Osteoblast (primary cell): ENCODE results near the gene SMAP2. TPM values are rescaled to one million over a fixed set of nuclear protein-coding genes. Genes with fewer than 3 reads are reported as not detected.

Experiments used
- DNase-seq: peaks from one replicate; pipeline ENCODE4 v3.0.0; 2011; ENCODE audit warnings: low spot score, mixed read lengths; ENCODE audit not compliant: insufficient read length; ENCODE audit errors: missing footprints
- H2AFZ ChIP-seq: 2 replicates; pipeline ENCODE4 v1.6.0; 2011; ENCODE audit warnings: mild to moderate bottlenecking, low read length
- H3K27ac ChIP-seq: 2 replicates; pipeline ENCODE4 v1.5.1; 2011; ENCODE audit warnings: mild to moderate bottlenecking, low read depth, low read length, moderate library complexity
- H3K27me3 ChIP-seq: 2 replicates; pipeline ENCODE4 v1.6.0; 2012; ENCODE audit warnings: mild to moderate bottlenecking, control low read depth, inconsistent platforms, low read length, moderate library complexity; ENCODE audit not compliant: insufficient read depth
- H3K36me3 ChIP-seq: 2 replicates; pipeline ENCODE4 v1.5.1; 2011; ENCODE audit warnings: mild to moderate bottlenecking, low read length, control low read depth, moderate library complexity; ENCODE audit not compliant: insufficient read depth
- H3K4me1 ChIP-seq: 2 replicates; pipeline ENCODE4 v1.5.1; 2011; ENCODE audit warnings: mild to moderate bottlenecking, low read length, control low read depth, moderate library complexity; ENCODE audit not compliant: insufficient read depth
- H3K4me2 ChIP-seq: 2 replicates; pipeline ENCODE4 v1.6.0; 2011; ENCODE audit warnings: mild to moderate bottlenecking, low read length; ENCODE audit not compliant: insufficient read depth
- H3K4me3 ChIP-seq: fragments of 200-600 bp; sonication (generic); 3 replicates; pipeline ENCODE4 v1.5.1; 2012; ENCODE audit warnings: mild to moderate bottlenecking, low read length, inconsistent platforms; ENCODE audit not compliant: insufficient read depth
- H3K79me2 ChIP-seq: 2 replicates; pipeline ENCODE4 v1.6.0; 2012; ENCODE audit warnings: mild to moderate bottlenecking, low read length, control low read depth, inconsistent platforms; ENCODE audit not compliant: insufficient read depth
- H3K9me3 ChIP-seq: 2 replicates; pipeline ENCODE4 v1.5.1; 2011; ENCODE audit warnings: low read depth, low read length, control low read depth
- H4K20me1 ChIP-seq: 2 replicates; pipeline ENCODE4 v1.6.0; 2012; ENCODE audit warnings: mild to moderate bottlenecking, low read length, control low read depth; ENCODE audit not compliant: insufficient read depth
- total RNA-seq: library from RNA; depleted of rRNA; stranded (reverse); fragments of >200 nt; gene quantifications from 2 replicates; pipeline ENCODE4 v1.2.3, GENCODE V29; 2012
- TF ChIP-seq, protein P1 (sequence below): IDR thresholded peaks from 2 replicates; pipeline ENCODE4 v1.5.1; 2011; ENCODE audit warnings: mild to moderate bottlenecking, low read depth, low read length, moderate library complexity; ENCODE audit errors: extremely low read depth

The SMAP2 gene
- total RNA-seq, 1 donor, result 20.3 TPM

DNA sequence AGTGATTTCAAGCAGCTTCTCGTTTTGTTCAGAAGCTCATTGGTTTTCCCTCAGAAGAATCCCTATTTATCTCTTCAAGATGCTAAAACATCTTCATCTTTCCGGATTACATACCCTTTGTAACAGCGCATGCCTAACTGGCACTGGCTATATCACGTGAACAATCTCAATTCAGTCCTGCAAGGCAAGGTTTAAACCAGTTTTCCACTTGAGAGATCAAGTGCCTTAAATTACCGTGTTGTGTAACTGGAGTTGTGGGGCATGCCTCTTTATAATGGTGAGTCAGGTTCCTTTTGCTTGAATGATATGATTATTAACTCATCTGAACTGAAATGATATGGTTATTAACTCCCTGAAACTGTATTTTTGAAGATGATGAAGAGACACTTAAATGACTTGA, 65.7 kb downstream of the SMAP2 start:
- no peak for DNase-seq
- Histone ChIP-seq H3K27ac (no peak overlapping the region), H3K9me3 (no peaks in the 10 kb centered on the region)

GRCh38 chr1:40449684-40450494, 76.4 kb downstream of the SMAP2 start, which contains the start of gene ZFP69B:
ZFP69B (plus strand) TSS chr1:40450476; CDS start chr1:40450962, 486 bp downstream.
- peak within 1 kb of the TSS; percentile 99 for H3K4me2 ChIP-seq
- peak within 1 kb of the TSS; percentile 92 for H2AFZ ChIP-seq
- no peaks in the 10 kb centered on the region for H4K20me1 ChIP-seq
- TF ChIP-seq, protein P1, sequence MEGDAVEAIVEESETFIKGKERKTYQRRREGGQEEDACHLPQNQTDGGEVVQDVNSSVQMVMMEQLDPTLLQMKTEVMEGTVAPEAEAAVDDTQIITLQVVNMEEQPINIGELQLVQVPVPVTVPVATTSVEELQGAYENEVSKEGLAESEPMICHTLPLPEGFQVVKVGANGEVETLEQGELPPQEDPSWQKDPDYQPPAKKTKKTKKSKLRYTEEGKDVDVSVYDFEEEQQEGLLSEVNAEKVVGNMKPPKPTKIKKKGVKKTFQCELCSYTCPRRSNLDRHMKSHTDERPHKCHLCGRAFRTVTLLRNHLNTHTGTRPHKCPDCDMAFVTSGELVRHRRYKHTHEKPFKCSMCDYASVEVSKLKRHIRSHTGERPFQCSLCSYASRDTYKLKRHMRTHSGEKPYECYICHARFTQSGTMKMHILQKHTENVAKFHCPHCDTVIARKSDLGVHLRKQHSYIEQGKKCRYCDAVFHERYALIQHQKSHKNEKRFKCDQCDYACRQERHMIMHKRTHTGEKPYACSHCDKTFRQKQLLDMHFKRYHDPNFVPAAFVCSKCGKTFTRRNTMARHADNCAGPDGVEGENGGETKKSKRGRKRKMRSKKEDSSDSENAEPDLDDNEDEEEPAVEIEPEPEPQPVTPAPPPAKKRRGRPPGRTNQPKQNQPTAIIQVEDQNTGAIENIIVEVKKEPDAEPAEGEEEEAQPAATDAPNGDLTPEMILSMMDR, result no peak
- H3K4me3 ChIP-seq, result peak within 1 kb of the TSS; percentile 82
- H3K36me3 ChIP-seq, result no peaks in the 10 kb centered on the region
- no peaks in the 10 kb centered on the region for H3K27me3 ChIP-seq
- H3K79me2 ChIP-seq, result no peaks in the 10 kb centered on the region
- peak within 1 kb of the TSS; percentile 82 for H3K27ac ChIP-seq
- H3K9me3 ChIP-seq, result peaks cover 11% of the 10 kb centered on the region
- peaks cover 9% of the 10 kb centered on the region for H3K4me1 ChIP-seq
- peak; percentile 98 for DNase-seq

More for the DNA sequence above, 65.7 kb downstream of the SMAP2 start:
- Histone ChIP-seq H3K27me3 (no peaks in the 10 kb centered on the region), H3K4me1 (peaks cover 10% of the 10 kb centered on the region), H4K20me1 (no peaks in the 10 kb centered on the region), H3K79me2 (no peaks in the 10 kb centered on the region), H3K4me3 (no peak overlapping the region), H3K36me3 (no peaks in the 10 kb centered on the region), H2AFZ (no peak overlapping the region), H3K4me2 (no peak overlapping the region)
- TF ChIP-seq, protein P1, result no peak

DNA sequence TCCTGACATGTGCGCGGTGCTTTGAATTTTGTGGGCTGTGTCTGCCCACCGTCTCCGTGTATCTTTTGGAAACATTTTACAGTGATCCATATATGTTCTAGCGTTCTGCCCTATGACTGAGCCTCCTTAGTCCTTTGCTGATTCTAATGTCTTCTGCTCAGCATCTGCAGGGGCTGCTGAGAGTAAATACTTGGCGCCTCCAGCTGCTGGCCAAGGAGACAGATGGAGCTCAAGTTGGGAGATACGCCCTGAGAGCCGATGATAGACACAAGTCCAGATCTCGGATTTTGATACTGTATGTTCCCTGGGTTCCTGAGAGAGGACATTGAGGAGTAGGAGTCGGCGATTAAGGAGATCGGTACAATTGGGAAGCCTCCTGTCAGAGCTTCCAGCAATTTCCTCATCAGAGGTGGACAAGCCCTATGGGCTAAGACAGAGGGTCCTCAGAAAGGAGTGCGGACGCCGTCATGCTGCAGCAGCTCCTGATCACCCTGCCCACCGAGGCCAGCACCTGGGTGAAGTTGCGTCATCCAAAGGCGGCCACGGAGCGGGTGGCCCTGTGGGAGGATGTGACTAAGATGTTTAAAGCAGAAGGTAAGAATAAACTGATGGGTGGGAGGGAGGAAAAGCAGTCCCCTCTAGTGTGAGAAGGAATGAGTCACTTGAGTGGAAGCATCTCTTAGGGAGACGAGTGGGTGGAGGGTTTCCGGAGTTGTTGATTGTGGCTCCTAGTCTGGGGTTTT, 77.1 kb downstream of the SMAP2 start:
- H3K9me3 ChIP-seq, result peaks cover 8% of the 10 kb centered on the region
- peak; percentile 82 for DNase-seq
- H3K4me3 ChIP-seq, result peak overlapping the region; percentile 82
- peak overlapping the region; percentile 99 for H3K4me2 ChIP-seq
- H3K27me3 ChIP-seq, result no peaks in the 10 kb centered on the region
- H4K20me1 ChIP-seq, result no peaks in the 10 kb centered on the region
- H3K79me2 ChIP-seq, result no peaks in the 10 kb centered on the region
- peak overlapping the region; percentile 82 for H3K27ac ChIP-seq
- H3K36me3 ChIP-seq, result no peaks in the 10 kb centered on the region
- H3K4me1 ChIP-seq, result peaks cover 9% of the 10 kb centered on the region
- H2AFZ ChIP-seq, result peak overlapping the region; percentile 92
- TF ChIP-seq, protein P1, result no peak

- H3K79me2 ChIP-seq, result no peaks in the 10 kb centered on the region
- peak overlapping the region; percentile 92 for H2AFZ ChIP-seq
- H3K4me3 ChIP-seq, result peak overlapping the region; percentile 82
- peak overlapping the region; percentile 99 for H3K4me2 ChIP-seq
- DNase-seq, result no peak
- TF ChIP-seq, protein P1, result no peak
- H4K20me1 ChIP-seq, result no peaks in the 10 kb centered on the region
- peaks cover 8% of the 10 kb centered on the region for H3K9me3 ChIP-seq
- H3K27me3 ChIP-seq, result no peaks in the 10 kb centered on the region
- H3K27ac ChIP-seq, result peak overlapping the region; percentile 82
- no peaks in the 10 kb centered on the region for H3K36me3 ChIP-seq
- H3K4me1 ChIP-seq, result peaks cover 9% of the 10 kb centered on the region
Observed at GRCh38 chr1:40451238-40451585, 77.7 kb downstream of the SMAP2 start.
